Fibroblast of lung (primary cell): ENCODE data around the gene CDYL2. TPM values are rescaled to one million over a fixed set of nuclear protein-coding genes. Genes with fewer than 3 reads are reported as not detected.
A peak's percentile ranks its signal among the peaks of the same experiment; 100 is the strongest.

ENCODE experiments used
- DNase-seq, 2 donors: peaks; one replicate each; pipeline versions ENCODE4 v3.0.0 to v3.0.0-alpha.2; 2010; ENCODE audit warnings: low read depth in 2 of 2
- H2AFZ ChIP-seq: 2 replicates; pipeline ENCODE4 v1.5.1; 2012; ENCODE audit warnings: low read length, control low read depth, inconsistent platforms
- H3K27ac ChIP-seq: 2 replicates; pipeline ENCODE4 v1.5.1; 2011; ENCODE audit warnings: low read length, control low read depth; ENCODE audit not compliant: insufficient read depth
- H3K27me3 ChIP-seq: 2 replicates; pipeline ENCODE4 v1.5.1; 2011; ENCODE audit warnings: mild to moderate bottlenecking, low read length; ENCODE audit not compliant: control insufficient read depth, insufficient read depth
- H3K36me3 ChIP-seq: 2 replicates; pipeline ENCODE4 v1.5.1; 2011; ENCODE audit warnings: low read length; ENCODE audit not compliant: control insufficient read depth, insufficient read depth
- H3K4me1 ChIP-seq: 2 replicates; pipeline ENCODE4 v1.5.1; 2011; ENCODE audit warnings: low read length; ENCODE audit not compliant: control insufficient read depth, insufficient read depth; ENCODE audit errors: extremely low read depth
- H3K4me2 ChIP-seq: 2 replicates; pipeline ENCODE4 v1.5.1; 2011; ENCODE audit warnings: low read length, control low read depth; ENCODE audit not compliant: insufficient read depth; ENCODE audit errors: extremely low read depth
- H3K4me3 ChIP-seq, 4 experiments: fragments of 200-600 bp in 1 of 4; sonication (generic) in 1 of 4; replicated peaks in 1 of 4; 2 replicates each; pipeline ENCODE4 v1.5.1; 2011 to 2016; ENCODE audit warnings: low read length in 4 of 4, low read depth in 3 of 4, mild to moderate bottlenecking in 3 of 4, control low read depth in 2 of 4, inconsistent platforms in 1 of 4, mixed read lengths in 1 of 4; ENCODE audit not compliant: insufficient read depth in 1 of 4; ENCODE audit errors: control extremely low read depth in 1 of 4
- H3K79me2 ChIP-seq: 2 replicates; pipeline ENCODE4 v1.5.1; 2012; ENCODE audit warnings: mild to moderate bottlenecking, low read length, inconsistent platforms; ENCODE audit not compliant: control insufficient read depth, insufficient read depth
- H3K9ac ChIP-seq: 2 replicates; pipeline ENCODE4 v1.5.1; 2011; ENCODE audit warnings: mild to moderate bottlenecking, low read length, control low read depth; ENCODE audit not compliant: insufficient read depth
- H3K9me3 ChIP-seq: 2 replicates; pipeline ENCODE4 v1.5.1; 2012; ENCODE audit warnings: low read depth, low read length; ENCODE audit not compliant: control insufficient read depth, insufficient read depth
- H4K20me1 ChIP-seq: 2 replicates; pipeline ENCODE4 v1.5.1; 2011; ENCODE audit warnings: low read length; ENCODE audit not compliant: control insufficient read depth, insufficient read depth; ENCODE audit errors: extremely low read depth
- CTCF ChIP-seq, 2 donors: IDR thresholded peaks in 1 of 2; conservative IDR thresholded peaks in 1 of 2; 1 replicate in 1 of 2; 2 replicates in 1 of 2; pipeline ENCODE4 v1.5.1; 2011 to 2012; ENCODE audit warnings: low read length in 2 of 2, control low read depth in 1 of 2, inconsistent platforms in 1 of 2, low read depth in 1 of 2, mild to moderate bottlenecking in 1 of 2
- EZH2 ChIP-seq: IDR thresholded peaks from 2 replicates; pipeline ENCODE4 v1.5.1; 2012; ENCODE audit warnings: low read length, control low read depth, mild to moderate bottlenecking; ENCODE audit errors: missing control alignments
- polyA plus RNA-seq, 2 donors: library from polyadenylated mRNA; depleted of rRNA in 1 of 2; stranded (reverse) in 1 of 2; unstranded in 1 of 2; fragments of >200 nt; gene quantifications; 2 replicates each; pipeline ENCODE4 v1.2.1, GENCODE V29; 2011 to 2012; ENCODE audit warnings: missing spikeins in 1 of 2
- total RNA-seq: library from RNA; depleted of rRNA; stranded (reverse); fragments of >200 nt; gene quantifications from 2 replicates; pipeline ENCODE4 v1.2.1, GENCODE V29; 2014

The CDYL2 gene
- total and polyA plus RNA-seq, 2 donors (not counting 1 experiment from before 2014, with no cell fraction given): 1.1 to 3.5 TPM

- Histone ChIP-seq H3K9me3 (no peaks in the 10 kb centered on the region), H3K36me3 (no peaks in the 10 kb centered on the region), H3K9ac (no peak overlapping the region), H3K4me1 (no peaks in the 10 kb centered on the region), H3K4me2 (no peak overlapping the region), H3K79me2 (no peaks in the 10 kb centered on the region), H2AFZ (no peak overlapping the region), H3K4me3 (no peak overlapping the region), H4K20me1 (no peaks in the 10 kb centered on the region), H3K27ac (no peak overlapping the region), H3K27me3 (no peaks in the 10 kb centered on the region)
- peak in 1 of 2 donors; percentile 33 for DNase-seq
- TF ChIP-seq EZH2: no peak
- TF ChIP-seq CTCF (conservative IDR thresholded peaks at IDR 0.05 in 1 of 2, IDR thresholded peaks at IDR 0.05 in 1 of 2; ENCODE audit: low read depth in 1 of 2, low read length in 2 of 2): no peak
These were observed 61.1 kb downstream of the CDYL2 start for GRCh38 chr16:80743273-80743672.

GRCh38 chr16:80742331-80742730 is 62.1 kb downstream of the CDYL2 start:
- Histone ChIP-seq H3K9me3 (no peaks in the 10 kb centered on the region), H3K36me3 (no peaks in the 10 kb centered on the region), H3K4me2 (no peak overlapping the region), H3K79me2 (no peaks in the 10 kb centered on the region), H3K4me1 (no peaks in the 10 kb centered on the region), H3K4me3 (no peak overlapping the region), H3K9ac (no peak overlapping the region), H4K20me1 (no peaks in the 10 kb centered on the region), H2AFZ (no peak overlapping the region), H3K27ac (no peak overlapping the region), H3K27me3 (no peaks in the 10 kb centered on the region)
- TF ChIP-seq EZH2: no peak
- no peak for TF ChIP-seq CTCF (conservative IDR thresholded peaks at IDR 0.05 in 1 of 2, IDR thresholded peaks at IDR 0.05 in 1 of 2; ENCODE audit: low read depth in 1 of 2, low read length in 2 of 2)
- DNase-seq: no peak

GRCh38 chr16:80741724-80742123 is 62.7 kb downstream of the CDYL2 start:
- no peaks in the 10 kb centered on the region for H3K79me2 ChIP-seq
- no peaks in the 10 kb centered on the region for H4K20me1 ChIP-seq
- H3K9me3 ChIP-seq: no peaks in the 10 kb centered on the region
- H3K4me2 ChIP-seq: no peak overlapping the region
- no peak for DNase-seq
- H3K27ac ChIP-seq: no peak overlapping the region
- H3K36me3 ChIP-seq: no peaks in the 10 kb centered on the region
- TF ChIP-seq EZH2 (no peak), CTCF (conservative IDR thresholded peaks at IDR 0.05 in 1 of 2, IDR thresholded peaks at IDR 0.05 in 1 of 2; ENCODE audit: low read depth in 1 of 2, low read length in 2 of 2) (no peak)
- H3K4me1 ChIP-seq: no peaks in the 10 kb centered on the region
- no peaks in the 10 kb centered on the region for H3K27me3 ChIP-seq
- H2AFZ ChIP-seq: no peak overlapping the region
- H3K9ac ChIP-seq: no peak overlapping the region
- no peak overlapping the region for H3K4me3 ChIP-seq
